ENCODE measurements around the gene ABO.
"Not testable (repeated sequence)": the region's sequence is repeated elsewhere in the genome, so short reads cannot be mapped to it uniquely, and the experiment has no call there.

Gene ABO

DNA sequence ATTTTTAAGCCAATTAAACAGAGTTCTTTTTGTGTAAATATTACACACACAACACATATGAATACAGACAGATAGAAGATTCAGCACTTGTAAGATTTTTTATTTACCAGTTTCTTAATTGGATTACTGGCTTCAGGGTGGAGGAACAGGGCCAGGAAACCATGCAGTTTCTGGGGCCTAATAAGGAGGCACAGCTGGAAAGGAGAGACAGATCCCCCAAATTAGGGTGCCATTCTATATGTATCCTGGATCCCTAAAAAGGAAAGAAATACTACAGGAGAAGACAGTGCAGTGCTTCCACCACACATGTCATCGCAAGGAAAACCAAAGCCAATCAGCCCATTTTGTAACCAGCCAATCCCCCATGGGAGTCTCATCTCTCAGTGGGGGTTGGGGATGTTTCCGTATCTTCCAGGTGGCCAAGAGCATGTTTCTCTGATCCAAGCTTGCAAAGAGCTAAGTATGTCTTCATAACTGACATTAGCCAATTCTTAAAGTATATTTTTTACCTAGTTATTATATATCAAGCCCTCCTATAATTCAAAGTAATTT is 15.8 kb upstream of the ABO start:
- DNase-seq (ENCODE audit: low read depth) = no peak

DNA sequence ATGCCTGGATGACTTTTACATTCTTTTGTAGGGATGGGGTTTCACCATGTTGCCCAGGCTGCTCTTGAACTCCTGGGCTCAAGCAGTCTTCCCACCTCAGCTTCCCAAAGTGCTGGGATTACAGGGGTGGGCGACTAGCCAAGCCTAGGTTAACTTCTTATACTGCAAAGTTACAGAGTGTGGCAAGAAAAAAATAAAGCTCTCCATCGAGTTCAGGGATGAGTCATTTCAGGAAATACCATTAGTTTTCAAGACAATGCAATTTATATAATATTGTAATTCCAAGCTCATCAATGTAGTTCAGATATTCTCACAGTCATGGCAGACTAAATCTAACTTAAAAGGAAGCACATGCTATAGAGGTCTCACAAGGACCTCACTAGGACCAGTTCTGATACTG is 11.5 kb upstream of the ABO start:
- DNase-seq (ENCODE audit: low read depth) = no peak

DNA sequence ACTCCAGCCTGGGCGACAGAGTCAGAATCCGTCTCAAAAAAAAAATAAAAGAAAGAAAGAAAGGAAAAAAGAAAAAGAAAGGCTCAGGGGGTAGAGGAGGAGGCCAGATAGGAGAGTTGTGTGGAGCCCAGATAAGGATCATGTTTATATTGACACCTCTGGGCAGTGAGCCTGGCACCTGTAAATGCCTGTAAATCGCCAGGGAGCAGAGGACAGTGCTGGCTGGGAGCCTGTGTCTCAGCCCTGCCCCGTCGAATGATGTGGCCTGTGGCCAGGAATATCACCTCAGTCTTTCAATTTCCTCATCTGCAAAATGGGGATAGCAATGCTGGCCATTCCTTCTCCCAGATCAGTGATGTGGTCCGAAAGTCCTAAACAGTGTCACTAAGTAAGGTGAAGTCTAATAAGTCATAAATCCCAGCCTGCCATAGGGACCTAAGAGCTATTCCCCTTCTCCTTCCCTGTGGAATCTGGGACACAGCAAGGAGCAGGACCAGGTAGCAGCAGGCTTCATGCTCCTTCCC is 10.3 kb upstream of the ABO start:
- no peak for DNase-seq (ENCODE audit: low read depth)

DNA sequence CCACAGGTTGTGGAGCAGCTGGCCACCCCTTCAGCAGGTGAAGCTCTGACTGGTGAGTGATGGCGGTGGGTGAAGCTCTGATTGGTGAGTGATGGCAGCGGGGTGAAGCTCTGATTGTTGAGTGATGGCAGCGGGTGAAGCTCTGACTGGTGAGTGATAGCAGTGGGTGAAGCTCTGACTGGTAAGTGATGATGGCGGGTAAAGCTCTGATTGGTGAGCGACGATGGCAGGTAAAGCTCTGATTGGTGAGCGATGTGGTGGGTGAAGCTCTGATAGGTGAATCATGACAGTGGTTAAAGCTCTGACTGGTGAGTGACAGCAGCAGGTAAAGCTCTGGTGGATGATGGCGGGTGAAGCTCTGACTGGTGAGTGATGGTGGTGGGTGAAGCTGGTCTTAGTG is 9.4 kb upstream of the ABO start:
- DNase-seq (ENCODE audit: low read depth) = no peak

DNA sequence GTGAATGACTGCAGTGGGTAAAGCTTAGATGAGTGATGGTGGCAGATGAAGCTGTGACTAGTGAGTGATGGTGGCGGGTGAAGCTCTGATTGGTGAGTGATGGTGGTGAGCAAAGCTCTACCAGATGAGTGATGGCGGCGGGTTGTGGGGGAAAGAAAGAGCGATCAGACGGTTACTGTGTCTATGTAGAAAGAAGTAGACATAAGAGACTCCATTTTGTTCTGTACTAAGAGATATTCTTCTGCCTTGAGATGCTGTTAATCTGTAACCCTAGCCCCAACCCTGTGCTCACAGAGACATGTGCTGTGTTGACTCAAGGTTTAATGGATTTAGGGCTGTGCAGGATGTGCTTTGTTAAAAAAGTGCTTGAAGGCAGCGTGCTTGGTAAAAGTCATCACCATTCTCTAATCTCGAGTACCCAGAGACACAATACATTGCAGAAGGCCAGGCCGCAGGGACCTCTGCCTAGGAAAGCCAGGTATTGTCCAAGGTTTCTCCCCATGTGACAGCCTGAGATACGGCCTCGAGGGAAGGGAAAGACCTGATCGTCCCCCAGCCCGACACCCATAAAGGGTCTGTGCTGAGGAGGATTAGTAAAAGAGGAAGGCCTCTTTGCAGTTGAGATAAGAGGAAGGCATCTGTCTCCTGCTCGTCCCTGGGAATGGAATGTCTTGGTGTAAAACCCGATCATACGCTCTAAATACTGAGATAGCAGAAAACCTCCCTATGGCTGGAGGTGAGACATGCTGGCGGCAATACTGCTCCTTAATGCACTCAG is 8.4 kb upstream of the ABO start:
- not testable (repeated sequence) for DNase-seq (ENCODE audit: low read depth)

DNA sequence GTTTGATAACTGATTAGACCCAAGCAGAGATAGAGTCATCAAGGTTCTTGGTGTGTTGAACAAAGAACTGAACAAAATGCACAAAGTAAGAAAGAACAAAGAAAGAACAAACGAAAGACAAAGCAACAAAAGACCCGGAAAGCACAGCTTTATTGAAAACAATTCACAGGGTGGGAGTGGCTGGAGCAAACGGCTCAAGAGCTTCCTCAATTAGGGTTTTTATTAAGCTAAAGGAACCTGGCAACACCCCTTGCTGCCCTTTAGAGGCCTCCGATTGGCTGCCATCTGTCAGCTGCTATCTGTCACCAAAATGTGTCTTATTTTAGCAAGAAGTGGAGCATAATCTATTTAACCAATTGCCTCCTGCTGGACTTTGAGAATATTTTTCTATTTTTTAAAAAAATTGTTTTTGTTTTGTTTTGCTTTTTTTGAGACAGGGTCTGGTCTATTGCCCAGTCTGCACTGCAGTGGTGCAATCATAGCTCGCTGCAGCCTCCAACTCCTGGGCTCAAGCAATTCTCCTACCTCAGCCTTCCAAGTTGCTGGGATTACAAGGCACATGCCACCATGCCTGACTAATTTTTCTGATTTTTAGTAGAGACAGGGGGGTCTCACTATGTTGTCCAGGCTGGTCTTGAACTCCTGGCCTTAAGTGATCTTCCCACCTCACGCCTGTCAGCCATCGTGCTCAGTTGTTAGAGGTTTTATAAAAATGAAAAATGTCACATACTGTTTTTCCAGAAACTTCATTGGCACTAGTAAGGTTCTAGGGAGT is 7.7 kb upstream of the ABO start:
- no peak for DNase-seq (ENCODE audit: low read depth)

DNA sequence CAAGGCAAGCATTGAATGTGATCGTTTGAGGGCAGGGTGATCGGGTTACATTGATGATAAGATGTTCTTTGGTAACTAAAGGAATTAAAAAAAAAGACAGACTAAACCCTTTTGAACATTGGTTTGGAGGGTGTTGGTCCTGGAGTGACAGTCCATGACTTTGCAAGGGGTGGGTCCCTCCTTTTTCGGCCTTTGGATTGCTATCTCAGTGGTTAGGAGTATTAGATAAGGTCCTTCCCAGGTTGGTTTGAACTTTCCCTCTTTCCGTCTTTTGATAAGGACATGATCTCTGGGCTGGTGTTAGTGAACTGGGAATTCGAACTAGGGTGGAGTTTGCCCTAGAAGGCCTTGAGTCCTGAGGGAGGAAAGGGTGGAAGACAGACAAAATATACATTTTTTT is 5.4 kb upstream of the ABO start:
- no peak for DNase-seq (ENCODE audit: low read depth)

DNA sequence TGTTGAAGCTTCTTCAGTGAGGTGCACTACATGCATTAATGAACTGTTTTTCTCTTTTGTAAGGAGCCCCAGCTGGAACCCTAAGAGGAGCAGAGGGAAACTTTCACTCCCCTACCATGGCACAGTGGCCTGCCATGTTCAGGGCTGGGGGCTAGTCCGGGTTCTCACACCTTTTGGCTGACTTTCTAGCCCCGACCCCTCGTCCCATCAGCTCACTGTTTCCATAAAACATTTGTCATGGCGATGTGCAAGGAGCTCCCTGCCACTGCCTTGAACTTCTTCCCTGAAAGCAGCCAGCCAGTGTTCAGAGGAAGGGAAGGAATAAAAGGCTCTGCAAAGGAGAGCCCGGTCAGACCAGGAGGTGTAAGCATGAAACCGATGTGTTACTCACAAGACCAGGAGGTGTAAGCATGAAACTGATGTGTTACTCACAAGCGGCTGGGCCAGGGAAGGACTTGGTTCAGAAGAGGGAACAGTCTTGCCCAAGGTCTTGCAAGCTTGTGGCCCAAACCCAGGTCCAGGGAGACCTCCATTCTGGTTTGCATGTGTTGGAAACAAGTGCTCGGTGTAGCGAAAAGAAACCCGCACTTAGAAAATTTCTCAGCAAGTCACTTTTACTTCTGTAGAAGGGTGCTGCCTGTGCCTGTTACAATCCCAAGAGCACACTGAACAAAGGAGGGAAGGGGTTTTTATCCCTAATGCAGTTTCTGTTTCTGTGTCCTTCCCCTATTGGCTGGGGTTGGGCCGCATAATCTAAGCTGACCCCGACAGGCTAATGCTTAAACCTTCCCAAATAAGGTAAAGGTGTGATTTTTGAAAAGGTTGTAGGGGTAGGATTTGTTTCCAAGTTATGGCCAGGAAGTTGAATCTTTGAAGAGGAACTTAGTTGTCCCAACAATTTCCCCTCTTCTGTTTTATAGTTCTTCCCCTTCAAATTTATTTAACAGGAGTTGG is 3.4 kb upstream of the ABO start:
- DNase-seq (ENCODE audit: low read depth) = no peak

DNA sequence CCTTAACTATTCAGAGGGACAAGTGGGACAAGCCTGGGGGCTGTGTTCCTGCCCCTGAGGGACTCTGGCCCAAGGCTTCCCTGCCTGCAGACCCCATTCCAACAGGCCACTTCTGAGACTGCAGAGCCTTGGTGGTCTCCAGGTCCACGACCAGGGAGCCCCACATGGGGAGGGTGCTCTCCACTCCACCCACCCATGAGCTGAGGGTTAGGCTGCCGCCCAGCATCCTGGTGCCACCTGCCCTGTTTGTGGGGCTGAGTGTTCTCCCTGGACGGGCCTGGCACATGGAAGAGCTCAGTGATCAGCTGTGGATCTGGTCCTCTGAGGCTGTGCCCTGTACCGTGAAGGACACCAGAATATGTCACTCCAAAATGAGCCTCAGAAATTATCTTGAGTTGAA is 2.5 kb upstream of the ABO start:
- no peak for DNase-seq (ENCODE audit: low read depth)

DNA sequence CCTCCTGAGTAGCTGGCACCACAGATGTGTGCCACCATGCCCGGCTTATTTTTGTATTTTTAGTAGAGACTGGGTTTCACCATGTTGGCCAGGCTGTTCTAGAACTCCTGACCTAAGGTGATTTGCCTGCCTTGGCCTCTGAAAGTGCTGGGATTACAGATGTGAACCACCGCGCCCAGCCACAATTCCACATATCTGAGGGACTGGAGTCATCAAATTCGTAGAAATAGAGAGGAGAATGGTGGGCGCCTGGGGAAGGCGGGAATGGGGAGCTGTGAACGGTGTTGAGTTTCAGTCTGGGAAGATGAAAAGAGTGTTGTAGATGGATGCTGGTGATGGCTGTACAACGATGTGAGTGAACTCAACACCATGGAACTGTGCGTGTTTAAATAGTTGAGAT is 1.9 kb upstream of the ABO start:
- DNase-seq (ENCODE audit: low read depth) = no peak

DNA sequence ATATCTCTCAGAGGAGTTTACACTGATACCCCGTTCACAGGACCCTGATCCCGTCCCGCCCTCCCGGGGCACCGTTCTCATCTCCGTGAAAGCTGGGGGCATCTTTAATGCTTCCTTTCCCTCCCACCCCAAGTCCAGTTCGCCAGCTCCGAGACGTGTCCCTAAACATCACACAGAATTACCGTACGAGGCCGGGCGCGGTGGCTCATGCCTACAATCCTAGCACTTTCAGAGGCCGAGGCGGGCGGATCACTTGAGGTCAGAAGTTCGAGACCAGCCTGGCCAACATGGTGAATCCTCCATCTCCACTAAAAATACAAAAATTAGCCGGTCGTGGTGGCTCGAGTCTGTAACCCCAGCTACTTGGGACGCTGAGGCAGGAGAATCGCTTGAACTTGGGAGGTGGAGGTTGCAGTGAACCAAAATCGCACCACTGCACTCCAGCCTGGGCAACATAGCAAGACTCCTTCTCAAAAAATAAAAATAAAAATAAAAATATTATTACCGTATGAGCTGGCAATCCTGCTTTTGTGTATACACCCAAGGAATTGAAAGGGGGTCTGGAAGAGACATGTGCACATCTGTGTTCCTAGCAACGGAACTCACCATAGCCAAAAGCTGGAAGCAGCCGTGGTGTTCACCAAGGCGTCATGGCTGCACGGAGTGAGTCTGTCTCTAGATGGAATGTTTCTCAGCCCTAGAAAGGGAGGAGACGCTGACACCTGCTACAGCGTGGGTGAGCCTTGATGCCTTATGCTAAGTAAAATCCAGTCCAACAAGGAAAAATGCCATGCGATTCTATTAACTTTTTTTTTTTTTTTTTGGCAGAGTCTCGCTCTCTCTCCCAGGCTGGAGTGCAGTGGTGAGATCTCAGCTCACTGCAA is 1.2 kb upstream of the ABO start:
- DNase-seq (ENCODE audit: low read depth) = no peak

DNA sequence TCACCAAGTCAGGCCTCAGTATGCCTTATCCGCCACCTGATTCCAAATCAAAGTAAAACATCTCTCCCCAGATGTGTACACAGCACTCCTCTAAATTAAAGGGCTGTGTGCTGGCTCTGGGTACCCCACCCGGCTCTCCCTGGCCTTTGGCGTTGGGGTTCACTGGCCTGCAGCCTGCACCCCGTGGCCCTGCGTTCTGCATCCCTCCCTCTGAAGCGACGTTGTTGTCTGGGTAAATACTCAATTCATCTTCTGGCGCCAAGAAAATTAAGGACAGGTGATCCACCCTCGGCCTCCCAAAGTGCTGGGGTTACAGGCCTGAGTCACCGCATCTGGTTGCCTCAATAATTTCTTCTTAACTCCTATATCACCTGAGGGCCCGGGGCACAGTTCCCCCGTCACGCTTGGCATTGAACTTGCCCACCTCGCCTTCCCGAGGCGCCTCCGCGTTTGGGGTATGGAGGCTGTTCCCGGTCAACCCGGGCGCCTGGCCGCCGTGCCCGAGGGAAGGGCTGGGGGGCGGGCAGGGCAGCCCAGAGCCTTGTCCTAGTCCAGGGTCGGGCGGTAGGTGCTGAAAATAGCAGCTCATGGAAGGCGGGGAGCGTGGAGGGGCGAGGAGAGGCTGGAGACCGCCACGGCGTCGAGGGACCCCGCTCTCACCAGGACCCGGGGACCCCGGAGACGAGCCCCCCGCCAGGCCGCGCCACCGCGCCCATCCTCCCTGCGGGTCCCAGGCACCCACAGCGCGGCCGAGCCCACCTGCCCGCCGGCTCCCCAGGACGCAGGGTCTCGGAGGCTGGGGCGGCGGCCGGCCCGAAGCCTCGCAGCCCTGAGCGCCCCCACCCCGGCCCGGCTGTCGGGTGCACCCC is 531 bp downstream of the ABO start:
- DNase-seq (ENCODE audit: low read depth) = no peak

DNA sequence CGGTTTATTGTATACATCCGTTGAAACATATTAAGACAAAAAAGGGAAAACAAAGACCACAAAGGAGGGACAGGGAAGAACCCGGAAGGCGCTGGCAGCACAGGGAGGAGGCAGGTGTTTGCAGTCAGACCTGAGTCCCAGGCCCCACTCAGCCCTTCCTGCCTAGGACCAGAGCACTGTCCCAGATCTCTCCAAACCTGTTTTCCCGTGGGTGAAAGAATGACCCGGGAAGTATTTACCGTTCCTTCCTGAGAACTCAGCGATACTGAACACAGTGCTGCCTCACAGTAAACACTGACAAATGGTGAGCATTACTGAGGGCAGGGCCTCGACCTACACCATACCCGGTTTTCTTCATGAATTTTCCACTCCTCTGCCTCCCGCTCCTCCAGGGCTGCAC is 1.2 kb downstream of the ABO start:
- DNase-seq (ENCODE audit: low read depth) = no peak

DNA sequence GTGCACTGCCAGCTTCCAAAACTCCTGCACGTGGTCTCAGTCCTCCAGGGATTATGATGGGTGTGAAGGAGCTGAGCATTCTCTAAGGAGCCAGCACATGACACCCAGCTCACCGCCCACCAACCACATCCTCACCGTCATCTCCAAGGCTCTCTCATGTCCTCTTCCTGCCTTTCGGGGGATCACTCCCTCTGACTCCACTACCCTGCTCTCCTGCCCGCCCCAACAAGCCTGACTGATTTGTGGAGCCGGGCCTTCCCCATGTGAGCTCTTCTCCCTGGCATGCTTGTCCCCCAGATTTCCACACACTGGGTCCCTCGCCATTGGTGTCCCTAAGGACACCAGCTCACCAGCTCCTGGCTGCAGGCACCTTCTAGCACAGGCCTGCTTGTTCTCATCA is 1.9 kb downstream of the ABO start:
- no peak for DNase-seq (ENCODE audit: low read depth)

DNA sequence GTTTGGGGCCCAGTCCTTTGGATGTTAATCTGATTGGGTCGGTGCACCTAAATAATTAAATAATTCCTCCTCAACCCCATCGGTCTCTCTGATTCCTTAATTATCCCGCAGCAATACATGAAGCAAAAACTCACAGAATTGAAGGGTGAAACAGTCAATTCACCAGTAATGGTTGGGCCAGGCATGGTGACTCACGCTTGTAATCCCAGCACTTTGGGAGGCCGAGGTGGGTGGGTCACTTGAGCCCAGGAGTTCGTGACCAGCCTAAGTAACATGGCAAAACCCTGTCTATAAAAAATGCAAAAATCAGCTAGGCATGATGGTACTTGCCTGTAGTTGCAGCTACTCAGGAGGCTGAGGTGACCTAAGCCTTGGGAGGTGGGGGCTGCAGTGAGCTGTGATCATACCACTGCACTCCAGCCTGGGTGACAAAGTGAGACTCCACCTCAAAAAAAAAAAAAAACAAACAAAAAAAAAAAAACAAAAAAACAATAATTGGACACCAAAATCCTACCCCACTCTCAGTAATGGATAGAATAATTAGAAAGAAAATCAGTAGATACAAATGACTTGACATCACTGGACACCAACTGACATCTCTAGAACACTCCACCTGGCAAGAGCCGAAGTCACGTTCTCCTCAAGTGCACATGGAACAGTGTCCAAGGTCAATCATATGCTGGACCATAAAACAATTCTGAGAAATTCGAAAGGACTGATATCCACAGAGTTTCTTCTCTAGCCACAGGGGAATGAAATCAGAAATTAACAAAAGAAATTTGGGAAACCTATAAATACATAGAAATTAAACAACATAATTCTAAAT is 5.3 kb downstream of the ABO start:
- DNase-seq (ENCODE audit: low read depth) = no peak

DNA sequence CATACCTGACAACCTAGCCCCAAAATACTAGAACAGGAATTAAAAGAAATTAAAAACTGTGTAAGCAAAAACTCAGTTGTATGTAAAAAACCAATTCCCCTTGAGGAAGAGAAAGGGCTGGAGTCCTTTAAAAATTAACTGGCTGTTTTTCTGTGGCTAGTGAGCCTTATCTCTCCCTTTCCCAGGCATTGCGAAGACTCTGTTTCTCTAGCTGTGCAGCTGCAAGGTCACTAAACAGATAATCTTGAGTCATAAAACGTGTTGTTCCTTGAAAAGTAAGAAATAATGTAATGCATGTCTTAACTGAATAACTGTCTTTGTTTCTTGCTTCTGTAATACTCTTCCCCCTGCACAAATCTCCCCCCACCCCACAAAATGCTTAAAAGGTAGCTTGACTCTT is 5.9 kb downstream of the ABO start:
- not testable (repeated sequence) for DNase-seq (ENCODE audit: low read depth)

DNA sequence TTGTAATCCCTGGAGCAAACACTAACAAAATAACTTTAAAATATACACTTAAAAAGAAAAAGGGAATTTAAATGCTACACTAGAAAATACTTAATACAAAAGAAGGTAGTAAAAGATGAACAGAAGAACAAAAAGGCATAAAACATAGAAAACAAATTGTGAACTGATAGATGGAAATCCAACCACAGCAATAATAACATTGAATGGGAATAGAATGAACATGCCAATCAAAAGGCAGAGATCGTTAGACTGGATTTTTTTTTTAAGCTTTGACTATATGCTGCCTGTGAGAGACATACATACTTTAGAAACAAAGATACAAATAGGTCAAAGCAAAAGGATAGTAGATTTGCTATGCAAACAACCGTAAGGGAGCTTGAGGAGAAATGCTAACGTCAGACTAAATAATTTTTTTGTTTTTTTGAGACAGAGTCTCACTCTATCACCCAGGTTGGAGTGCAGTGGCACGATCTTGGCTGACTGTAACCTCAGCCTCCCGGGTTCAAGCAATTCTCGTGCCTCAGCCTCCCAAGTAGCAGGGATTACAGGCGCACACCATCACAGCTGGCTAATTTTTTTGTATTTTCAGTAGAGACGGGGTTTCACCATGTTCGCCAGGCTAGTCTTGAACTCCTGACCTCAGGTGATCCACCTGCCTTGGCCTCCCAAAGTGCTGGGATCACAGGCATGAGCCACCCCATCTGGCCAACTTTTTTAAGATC is 6.5 kb downstream of the ABO start:
- DNase-seq (ENCODE audit: low read depth) = no peak

DNA sequence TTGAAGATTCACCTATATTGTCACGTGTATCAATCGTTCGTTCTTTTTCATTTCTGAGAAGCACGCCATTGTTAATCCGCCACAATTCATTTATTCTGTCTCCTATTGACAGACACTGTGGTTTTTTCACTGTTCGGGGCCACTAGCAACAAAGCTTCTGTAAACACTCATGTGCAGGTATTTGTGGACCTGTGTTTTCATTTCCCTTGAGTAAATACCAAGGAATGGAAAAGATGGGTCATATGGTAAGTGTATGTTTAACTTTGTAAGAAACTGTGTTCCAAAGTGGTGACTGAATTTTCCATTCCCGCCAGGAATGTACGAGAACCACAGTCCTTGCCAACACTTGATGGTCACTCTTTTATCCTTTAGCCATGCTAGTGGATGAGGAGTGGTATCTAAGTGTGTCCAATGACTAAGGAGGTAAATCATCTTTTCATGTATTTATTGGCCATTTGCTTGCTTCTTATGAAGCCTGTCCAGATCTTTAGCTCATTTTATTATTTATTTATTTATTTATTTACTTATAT is 10.7 kb downstream of the ABO start:
- no peak for DNase-seq (ENCODE audit: low read depth)

All from EH (cell line).